ENCODE results near the gene PLB1.

Gene PLB1

DNA sequence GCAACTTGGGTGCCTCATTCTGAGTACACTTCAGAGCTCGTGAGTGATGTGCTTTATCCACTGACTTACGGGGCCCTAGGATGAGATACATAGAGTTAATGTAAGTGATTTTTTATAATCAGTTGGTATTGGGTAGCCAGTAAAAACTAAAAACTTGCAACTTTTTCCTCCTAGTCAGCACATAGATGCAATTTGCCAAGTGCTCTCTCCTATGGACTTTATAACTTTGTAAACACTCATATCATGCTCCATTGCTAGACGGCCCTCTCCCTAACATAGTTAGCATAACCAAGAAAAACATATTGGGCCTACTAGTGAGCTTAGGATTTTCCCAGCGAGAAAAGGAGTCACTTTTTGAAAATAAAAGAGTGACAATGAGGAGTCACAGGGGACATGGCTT, 60.4 kb downstream of the PLB1 start:
- TF ChIP-seq, protein P1, sequence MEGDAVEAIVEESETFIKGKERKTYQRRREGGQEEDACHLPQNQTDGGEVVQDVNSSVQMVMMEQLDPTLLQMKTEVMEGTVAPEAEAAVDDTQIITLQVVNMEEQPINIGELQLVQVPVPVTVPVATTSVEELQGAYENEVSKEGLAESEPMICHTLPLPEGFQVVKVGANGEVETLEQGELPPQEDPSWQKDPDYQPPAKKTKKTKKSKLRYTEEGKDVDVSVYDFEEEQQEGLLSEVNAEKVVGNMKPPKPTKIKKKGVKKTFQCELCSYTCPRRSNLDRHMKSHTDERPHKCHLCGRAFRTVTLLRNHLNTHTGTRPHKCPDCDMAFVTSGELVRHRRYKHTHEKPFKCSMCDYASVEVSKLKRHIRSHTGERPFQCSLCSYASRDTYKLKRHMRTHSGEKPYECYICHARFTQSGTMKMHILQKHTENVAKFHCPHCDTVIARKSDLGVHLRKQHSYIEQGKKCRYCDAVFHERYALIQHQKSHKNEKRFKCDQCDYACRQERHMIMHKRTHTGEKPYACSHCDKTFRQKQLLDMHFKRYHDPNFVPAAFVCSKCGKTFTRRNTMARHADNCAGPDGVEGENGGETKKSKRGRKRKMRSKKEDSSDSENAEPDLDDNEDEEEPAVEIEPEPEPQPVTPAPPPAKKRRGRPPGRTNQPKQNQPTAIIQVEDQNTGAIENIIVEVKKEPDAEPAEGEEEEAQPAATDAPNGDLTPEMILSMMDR (IDR thresholded peaks at IDR 0.05; ENCODE audit: low read depth, low read length): no peak
- DNase-seq (ENCODE audit: extremely low read depth, low read depth): no peak

DNA sequence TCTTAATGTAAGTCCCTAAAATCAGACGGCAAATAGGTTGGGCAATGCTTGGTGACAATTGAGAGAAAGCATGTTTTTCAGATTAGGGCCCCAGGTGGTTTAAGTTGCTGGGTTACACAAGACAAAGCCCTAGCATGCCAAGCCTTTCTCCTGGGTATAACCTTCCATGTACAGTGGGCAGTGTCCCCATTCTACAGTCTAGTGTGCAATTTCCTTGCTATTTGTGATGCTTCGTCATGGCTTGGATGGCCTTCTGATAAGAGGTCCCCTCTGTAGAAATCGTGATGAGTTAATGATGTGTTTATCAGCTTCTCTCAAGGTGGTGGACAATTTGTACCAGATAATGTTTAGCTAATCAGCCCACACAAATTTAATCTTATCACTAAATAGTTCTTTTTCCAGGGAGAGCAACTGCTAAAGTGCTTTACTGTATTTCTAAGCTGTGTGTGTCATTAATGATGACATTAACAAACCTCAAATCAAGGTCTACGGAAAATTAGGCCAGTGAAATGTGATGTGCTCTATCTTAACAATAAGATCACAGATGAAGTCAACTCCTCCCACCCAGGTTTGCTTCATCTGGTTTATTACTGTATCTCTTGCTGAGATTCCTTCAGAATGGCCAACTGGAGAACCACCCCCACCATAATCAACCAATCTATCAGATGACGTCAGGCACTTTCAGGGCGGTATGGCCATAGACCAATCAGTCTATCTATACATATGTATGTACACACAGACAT, 61.7 kb downstream of the PLB1 start:
- TF ChIP-seq, protein P1 (IDR thresholded peaks at IDR 0.05; ENCODE audit: low read depth, low read length): no peak
- DNase-seq (ENCODE audit: extremely low read depth, low read depth): no peak

DNA sequence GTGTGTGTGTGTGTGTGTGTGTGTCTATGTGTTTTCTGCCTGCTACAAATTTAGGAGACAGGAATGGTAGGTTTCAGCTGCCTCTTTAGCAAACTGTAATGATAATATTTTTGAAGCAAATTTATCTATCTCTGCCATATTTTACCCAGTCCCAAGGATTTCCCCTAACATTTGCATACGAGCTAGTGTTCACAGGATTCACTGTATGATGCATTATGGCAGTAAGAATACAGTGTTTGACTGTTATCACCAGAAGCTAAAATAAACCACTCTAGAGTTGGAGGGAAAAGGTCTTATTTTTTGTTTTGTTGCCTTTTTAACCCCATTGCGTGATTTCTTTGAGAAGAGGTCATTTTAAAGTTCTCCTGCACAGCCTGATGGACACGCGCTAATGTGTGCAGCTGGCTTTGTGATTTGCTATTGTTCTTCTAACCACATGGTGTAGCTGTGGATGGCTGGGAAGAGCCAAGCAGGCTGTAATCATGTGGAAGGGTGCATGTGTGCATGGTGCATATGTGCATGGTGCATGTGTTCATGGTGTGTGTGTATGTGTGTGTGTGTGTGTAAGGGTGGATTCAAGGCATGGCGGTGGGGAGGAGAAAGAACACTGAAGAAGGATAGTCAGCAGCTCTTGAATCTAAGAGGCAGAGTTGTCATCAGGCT, 62.4 kb downstream of the PLB1 start:
- TF ChIP-seq, protein P1 (IDR thresholded peaks at IDR 0.05; ENCODE audit: low read depth, low read length): no peak
- no peak for DNase-seq (ENCODE audit: extremely low read depth, low read depth)

DNA sequence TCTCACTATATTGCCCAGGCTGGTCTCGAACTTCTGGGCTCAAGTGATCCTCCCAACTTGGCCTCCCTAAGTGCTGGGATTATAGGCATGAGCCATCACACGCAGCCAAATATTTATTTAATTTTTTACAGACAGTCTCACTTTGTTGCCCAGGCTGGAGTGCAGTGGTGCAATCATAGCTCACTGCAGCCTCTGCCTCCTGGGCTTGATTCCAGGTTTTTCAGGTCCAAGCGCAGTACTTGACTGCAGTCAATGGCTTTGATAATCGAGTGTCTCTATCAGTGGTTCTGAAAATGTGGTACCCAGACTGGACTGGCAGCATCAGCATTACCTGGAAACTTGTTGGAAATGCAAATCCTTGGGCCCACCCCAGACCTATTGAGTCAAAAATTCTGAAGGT, 63.1 kb downstream of the PLB1 start:
- TF ChIP-seq, protein P1 (IDR thresholded peaks at IDR 0.05; ENCODE audit: low read depth, low read length): no peak
- DNase-seq (ENCODE audit: extremely low read depth, low read depth): no peak

DNA sequence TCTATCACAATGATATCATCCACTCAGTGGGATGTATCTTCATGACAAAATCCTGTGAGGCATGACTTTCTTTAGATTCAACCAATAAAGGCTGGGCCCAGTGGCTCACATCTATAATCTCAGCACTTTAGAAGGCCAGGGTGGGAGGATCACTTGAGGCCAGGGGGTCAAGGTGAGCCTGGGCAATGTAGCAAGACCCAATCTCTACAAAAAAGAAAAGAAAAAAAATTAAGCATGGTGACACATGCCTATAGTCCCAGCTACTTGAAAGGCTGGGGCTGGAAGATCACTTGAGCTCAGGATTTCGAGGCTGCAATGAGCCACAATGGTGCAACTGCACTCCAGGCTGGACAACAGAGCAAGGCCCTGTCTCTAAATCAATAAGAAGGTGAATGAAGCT, 68.0 kb downstream of the PLB1 start:
- DNase-seq (ENCODE audit: extremely low read depth, low read depth): no peak
- TF ChIP-seq, protein P1 (IDR thresholded peaks at IDR 0.05; ENCODE audit: low read depth, low read length): no peak

DNA sequence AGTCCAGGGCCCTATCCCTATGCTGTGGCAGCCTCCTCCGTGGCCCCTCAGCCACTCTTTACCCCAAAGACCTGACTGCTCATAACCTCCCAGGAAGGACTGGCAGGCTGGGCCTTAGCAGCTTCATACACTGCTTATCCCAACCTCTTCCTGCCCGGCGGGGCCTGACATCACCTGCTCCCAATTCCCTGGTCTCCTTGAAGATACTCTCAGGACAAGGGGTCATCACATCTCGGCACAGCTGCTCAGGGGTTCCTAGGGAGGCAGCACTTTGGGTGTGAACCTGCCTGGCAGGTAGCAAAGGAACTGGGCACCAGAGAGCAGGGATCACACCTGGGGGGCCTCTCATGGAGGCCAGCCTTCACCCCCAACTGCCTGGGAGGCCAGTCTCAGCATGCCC, 68.5 kb downstream of the PLB1 start:
- TF ChIP-seq, protein P1 (IDR thresholded peaks at IDR 0.05; ENCODE audit: low read depth, low read length): no peak
- DNase-seq (ENCODE audit: extremely low read depth, low read depth): no peak

DNA sequence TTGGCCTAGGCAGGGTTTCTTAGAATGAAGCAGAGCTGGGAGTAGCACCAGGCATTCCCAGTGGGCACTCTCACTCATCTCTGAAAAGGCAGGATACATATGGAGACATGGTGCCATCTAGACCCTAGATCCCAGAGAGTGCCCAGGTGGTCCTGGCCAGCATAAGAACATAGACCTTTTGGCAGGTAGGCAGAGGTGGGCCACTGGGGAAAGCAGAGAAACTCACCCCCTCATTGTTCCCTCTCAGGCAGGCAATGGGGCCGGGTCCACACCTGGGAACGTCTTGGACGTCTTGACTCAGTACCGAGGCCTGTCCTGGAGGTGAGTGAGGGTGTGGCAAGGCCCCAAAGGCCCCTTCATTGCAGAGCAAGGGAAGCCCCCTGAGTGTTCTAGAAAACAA, 69.2 kb downstream of the PLB1 start:
- no peak for DNase-seq (ENCODE audit: extremely low read depth, low read depth)

More for the DNA sequence above, 69.2 kb downstream of the PLB1 start:
- TF ChIP-seq, protein P1 (IDR thresholded peaks at IDR 0.05; ENCODE audit: low read depth, low read length): no peak
